Mucosa of rectum (tissue), 2 donors: ENCODE data around the gene PER1.

ENCODE experiments used
- H3K27ac ChIP-seq, 2 donors: one replicate each; pipeline ENCODE4 v1.7.0; 2013; ENCODE audit warnings: inconsistent platforms in 2 of 2, low read depth in 2 of 2, low read length in 2 of 2
- H3K27me3 ChIP-seq, 2 donors: one replicate each; pipeline ENCODE4 v1.7.0; 2013; ENCODE audit warnings: low read length in 2 of 2; ENCODE audit not compliant: control insufficient read depth in 2 of 2, insufficient read depth in 2 of 2
- H3K36me3 ChIP-seq, 2 donors: one replicate each; pipeline ENCODE4 v1.7.0; 2013; ENCODE audit warnings: low read length in 2 of 2; ENCODE audit not compliant: control insufficient read depth in 2 of 2, insufficient read depth in 2 of 2
- H3K4me1 ChIP-seq, 2 donors: one replicate each; pipeline ENCODE4 v1.7.0; 2013; ENCODE audit warnings: low read length in 2 of 2, mild to moderate bottlenecking in 1 of 2; ENCODE audit not compliant: control insufficient read depth in 2 of 2, insufficient read depth in 2 of 2
- H3K4me3 ChIP-seq, 2 donors: one replicate each; pipeline ENCODE4 v1.7.0; 2013; ENCODE audit warnings: low read length in 2 of 2
- H3K9ac ChIP-seq, 2 donors: one replicate each; pipeline ENCODE4 v1.7.0; 2013; ENCODE audit warnings: low read length in 2 of 2, low read depth in 1 of 2, mild to moderate bottlenecking in 1 of 2
- H3K9me3 ChIP-seq, 2 donors: one replicate each; pipeline ENCODE4 v1.7.0; 2013; ENCODE audit warnings: low read length in 2 of 2; ENCODE audit not compliant: control insufficient read depth in 2 of 2
- donor health status: healthy.
- donor health status: Normal muscosa, but diverticular disease.

PER1 gene

DNA sequence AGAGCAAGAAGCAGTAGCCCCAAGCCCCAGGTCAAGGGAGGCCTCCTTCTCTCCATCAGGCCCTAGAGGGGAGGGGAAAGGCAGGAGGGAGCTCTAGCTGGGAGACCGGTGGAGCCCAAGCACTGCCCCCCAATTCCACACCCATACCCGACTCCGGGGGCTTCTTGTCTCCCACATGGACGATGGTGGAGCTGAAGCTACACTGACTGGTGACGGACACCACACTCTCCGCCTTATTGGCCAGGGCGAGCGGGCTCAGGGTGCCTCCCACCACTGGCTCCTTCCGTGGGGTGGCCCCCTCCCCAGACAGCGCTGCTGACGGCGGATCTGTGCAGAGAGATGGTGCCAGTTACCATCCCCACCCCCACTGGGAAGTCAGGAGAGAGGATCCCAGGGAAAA, 6.4 kb downstream of the PER1 start:
- Histone ChIP-seq H3K4me1 (peaks cover 3 to 5% of the 10 kb centered on the region in 2 donors), H3K27me3 (no peaks in the 10 kb centered on the region), H3K27ac (no peak overlapping the region), H3K9me3 (no peaks in the 10 kb centered on the region), H3K9ac (no peak overlapping the region), H3K4me3 (no peak overlapping the region), H3K36me3 (peaks cover 82 to 87% of the 10 kb centered on the region in 2 donors)

DNA sequence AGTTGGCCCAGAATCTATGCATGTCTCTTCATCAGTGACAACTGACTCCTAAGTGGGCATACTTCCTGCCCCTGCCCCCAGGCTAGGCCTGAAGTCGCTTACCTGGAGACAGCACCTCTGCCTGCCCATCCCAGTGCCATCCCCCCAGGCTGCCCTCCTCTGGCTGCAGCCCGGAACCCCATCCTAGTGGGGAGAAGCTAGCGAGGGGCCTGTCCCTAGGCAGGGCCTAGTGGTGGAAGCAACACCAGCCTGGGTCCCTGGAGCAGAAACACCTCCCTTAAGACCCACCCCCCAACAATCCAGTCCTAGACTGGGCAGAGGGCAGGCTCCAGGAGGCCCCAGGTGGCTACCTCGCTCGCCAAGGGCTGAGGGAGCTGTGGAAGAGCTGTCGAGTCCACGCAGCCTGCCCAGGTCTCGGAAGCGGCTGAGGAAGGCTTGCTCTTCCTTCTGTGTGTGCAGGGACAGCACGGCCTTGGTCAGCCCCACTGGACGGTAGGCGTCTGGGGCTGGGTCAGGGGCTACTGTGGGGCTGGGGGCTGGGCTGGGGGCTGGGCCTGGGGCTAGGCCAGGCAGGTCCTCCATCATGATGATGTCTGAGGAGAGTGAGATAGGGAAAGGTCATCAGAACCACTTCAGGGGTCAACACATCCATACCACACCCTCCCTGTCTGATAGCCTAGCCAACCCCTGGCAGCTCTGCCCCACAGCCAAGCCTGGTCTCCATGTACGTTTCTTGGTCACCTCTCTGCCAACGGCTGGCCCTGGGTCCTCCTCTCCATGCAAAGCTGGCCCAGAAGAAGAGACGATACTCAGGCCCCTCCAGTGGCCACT, 7.6 kb downstream of the PER1 start:
- H3K36me3 ChIP-seq: peaks cover 81 to 88% of the 10 kb centered on the region in 2 donors
- no peaks in the 10 kb centered on the region for H3K9me3 ChIP-seq
- H3K4me1 ChIP-seq: no peaks in the 10 kb centered on the region
- H3K27ac ChIP-seq: no peak overlapping the region
- no peak overlapping the region for H3K9ac ChIP-seq
- no peaks in the 10 kb centered on the region for H3K27me3 ChIP-seq
- H3K4me3 ChIP-seq: no peak overlapping the region

DNA sequence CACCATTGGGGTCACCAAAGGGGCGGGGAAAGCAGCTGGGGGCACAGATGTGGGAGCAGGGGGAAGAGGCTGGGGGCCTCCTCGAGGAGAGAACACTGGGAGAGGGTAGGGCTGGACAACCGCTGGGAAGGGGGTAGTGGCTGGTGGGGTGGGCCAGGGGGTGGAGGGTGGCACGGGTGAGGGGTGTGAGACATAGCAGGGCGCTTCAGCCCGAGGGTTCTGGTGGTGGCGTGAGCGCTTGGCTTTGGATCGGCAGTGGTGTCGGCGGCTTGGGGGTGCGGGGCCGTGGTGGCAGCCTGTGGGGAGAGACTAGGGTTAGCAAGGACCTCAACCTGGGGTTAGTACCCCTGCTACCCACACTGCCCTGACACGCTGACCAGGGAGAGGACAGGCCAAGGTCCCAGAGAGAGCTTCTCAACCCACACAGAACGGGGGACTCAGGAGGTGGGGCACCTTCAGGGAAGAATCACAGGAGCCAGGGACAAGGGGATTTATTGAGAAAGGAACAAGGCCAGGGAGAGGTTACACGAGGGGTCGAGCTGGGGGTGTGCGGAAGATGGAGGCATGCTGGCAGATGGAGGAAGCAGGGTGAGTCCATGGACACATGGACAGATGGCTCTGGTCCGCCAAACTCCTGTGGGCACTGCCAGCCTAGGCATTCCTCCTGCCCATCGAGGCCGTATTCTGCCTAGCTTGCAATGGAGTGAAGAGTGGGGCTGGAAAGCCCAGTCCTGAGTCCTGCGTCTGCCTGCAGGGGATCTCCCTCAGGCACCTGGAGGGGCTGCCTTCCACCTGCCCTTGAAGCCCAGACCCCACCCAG, 8.4 kb downstream of the PER1 start:
- H3K9me3 ChIP-seq: no peaks in the 10 kb centered on the region
- no peaks in the 10 kb centered on the region for H3K27me3 ChIP-seq
- no peak overlapping the region for H3K4me3 ChIP-seq
- H3K9ac ChIP-seq: no peak overlapping the region
- H3K27ac ChIP-seq: no peak overlapping the region
- H3K4me1 ChIP-seq: peaks cover 2 to 5% of the 10 kb centered on the region in 2 donors
- peaks cover 74 to 81% of the 10 kb centered on the region in 2 donors for H3K36me3 ChIP-seq

DNA sequence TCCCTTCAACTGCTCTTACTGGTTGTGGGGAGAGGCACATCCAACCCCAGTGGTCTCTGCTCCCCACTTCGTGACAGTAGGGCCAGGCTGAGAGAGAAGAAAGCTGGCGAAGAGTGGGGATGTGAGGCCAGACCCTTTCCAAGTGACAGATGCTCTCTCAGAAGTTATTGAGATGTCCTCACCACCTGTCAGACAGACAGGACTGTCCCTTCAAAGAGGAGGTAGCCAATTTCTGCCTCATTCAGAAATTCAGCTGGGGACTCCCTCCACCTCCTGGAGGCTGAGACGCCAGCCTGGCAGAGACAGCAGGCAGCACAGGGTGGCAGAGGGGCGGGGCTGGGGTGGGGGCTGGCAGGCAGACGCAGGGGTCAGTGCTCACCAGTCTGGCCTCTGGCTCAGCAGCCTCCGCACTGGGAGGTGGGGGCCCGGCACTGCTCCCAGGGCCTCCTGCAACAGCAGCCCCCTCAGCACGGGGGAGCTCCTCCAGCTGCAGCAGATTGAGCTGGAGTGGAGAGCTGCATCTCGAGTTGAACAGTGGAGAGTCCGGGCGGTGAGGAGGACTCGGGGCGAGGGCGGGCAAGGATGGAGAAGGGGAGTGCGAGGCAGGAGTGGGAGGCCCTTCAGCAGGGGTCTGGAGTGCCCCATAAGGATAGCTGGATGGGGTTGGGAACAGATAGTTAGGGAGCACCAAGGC, 9.2 kb downstream of the PER1 start:
- Histone ChIP-seq H3K27ac (no peak overlapping the region), H3K9me3 (no peaks in the 10 kb centered on the region), H3K4me1 (peaks cover 6 to 10% of the 10 kb centered on the region in 2 donors), H3K27me3 (no peaks in the 10 kb centered on the region), H3K9ac (no peak overlapping the region), H3K36me3 (peaks cover 67 to 74% of the 10 kb centered on the region in 2 donors), H3K4me3 (no peak overlapping the region)

DNA sequence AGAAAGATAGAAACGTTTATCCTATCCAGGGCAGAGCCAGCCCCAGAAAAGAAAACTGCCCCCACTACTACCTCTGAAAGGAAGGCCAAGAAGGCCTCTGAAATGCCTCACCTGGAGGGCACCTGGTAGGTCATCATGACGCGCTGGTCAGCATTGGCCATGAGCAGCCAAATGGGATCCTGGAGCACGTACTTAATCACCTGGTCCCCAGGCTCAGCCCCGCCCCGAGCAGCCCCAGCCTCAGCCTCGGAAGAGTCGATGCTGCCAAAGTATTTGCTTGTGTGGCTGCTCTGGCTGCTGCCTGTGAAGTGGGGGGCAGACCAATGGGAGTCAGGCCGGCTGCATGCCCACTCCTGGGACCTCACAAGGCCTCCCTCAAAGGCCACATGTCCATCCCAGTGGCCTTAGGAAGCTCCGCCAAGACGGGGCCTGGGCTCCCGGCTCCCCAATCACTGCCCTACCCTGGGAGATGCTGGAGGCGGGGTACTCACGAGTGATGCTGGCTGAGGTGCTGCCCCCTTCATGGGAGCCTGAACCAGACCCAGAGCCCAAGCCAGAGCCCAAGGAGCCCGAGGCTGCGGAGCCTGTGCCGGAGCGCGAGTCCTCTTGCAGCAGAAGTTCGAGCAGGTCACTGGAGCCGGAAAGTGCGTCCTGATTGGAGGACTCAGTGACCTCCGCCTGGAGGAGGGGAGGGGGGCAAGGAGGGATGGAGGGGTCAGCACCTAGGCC, 9.9 kb downstream of the PER1 start:
- no peak overlapping the region for H3K4me3 ChIP-seq
- no peak overlapping the region for H3K27ac ChIP-seq
- no peaks in the 10 kb centered on the region for H3K9me3 ChIP-seq
- peaks cover 60 to 67% of the 10 kb centered on the region in 2 donors for H3K36me3 ChIP-seq
- H3K4me1 ChIP-seq: peaks cover 9 to 17% of the 10 kb centered on the region in 2 donors
- H3K9ac ChIP-seq: no peak overlapping the region
- H3K27me3 ChIP-seq: no peaks in the 10 kb centered on the region

DNA sequence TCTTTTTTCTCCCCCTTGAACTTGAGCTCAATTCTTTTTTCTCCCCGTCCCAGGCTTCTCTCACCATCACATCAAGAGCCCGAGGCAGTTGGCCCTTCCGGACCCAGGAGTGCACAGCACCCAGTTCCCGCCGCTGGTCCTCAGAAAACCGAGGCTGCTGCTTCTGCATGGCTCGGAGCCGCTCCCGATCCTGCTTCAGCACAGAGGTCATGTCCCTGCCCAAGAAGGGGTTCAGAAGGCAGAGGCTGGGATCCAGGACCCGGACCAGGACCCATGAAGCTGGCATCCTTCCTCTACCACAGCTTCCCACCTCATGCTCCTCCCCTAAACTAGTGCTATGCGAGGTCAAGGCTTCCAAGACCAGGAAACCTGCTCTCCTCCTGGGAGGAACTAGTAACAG, 10.5 kb downstream of the PER1 start:
- Histone ChIP-seq H3K9me3 (no peaks in the 10 kb centered on the region), H3K27me3 (no peaks in the 10 kb centered on the region), H3K4me3 (no peak overlapping the region), H3K4me1 (peaks cover 9 to 17% of the 10 kb centered on the region in 2 donors), H3K9ac (no peak overlapping the region), H3K27ac (no peak overlapping the region), H3K36me3 (peaks cover 54 to 61% of the 10 kb centered on the region in 2 donors)

DNA sequence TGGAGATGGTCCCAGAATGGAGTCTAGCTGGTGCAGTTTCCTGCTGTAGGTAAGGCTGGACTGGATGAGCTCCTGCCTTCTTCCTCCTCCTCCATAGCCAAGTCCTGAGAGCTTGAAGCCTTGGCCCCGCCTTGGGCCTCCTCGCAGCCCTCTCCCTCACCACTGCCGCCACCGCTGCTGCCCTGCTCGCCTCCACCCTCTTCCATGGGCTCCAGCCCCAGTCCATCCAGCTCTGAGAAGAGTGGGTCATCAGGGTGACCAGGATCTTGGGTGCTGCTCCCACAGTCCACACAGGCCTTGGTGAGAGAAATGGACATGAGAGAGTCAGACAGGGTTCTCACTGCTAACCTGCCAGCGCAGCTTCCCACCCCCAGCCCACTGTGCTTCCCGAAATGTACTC, 11.2 kb downstream of the PER1 start:
- H3K36me3 ChIP-seq: peaks cover 47 to 54% of the 10 kb centered on the region in 2 donors
- no peaks in the 10 kb centered on the region for H3K9me3 ChIP-seq
- H3K4me3 ChIP-seq: no peak overlapping the region
- peaks cover 9 to 17% of the 10 kb centered on the region in 2 donors for H3K4me1 ChIP-seq
- H3K27ac ChIP-seq: no peak overlapping the region
- H3K27me3 ChIP-seq: no peaks in the 10 kb centered on the region
- no peak overlapping the region for H3K9ac ChIP-seq

DNA sequence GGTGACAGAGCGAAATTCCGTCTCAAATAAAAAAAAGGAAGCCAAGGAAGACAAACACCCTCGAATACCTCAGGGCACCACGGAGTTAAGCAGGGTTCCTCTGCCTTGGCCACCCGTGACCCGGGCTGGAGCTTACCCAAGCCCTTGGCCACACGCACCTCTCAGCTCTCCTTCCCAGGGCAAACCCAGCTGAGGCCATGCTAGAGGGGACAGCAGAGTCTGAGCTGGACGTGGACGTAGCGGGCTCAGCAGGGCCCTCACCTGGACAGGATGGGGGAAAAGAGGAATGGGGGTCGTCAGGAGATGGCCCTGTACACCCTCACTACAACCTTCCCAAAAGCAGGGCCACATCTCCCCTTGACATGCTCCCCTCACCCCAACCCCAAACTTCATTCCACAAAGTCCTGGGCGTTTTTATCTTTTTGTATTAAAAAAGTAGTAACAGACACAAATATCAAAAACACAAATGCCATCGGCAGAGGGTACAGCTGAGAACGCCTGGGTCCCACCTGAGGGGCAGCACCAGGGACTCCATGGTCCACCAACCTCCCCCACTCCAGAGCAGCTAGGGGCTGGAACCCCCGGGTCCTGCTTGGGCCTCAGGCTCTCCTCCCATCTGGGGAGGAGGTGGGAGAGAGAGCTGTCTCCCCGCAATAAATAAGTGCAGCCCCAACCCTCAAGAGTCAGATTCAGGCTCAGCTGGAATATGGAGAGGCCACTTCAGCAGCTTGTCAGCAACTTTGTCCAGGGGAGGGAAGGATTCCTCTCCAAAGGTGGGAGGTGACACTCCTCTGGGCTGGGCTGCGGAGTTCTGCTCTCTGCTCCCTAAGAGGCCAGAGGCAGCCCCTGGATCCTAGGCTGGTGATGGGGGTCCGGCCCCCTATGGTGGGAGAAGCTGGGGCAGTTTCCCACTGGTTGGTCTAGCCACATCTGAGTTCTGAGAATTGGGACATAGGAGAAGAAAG, 11.9 kb downstream of the PER1 start:
- H3K4me1 ChIP-seq: peaks cover 9 to 17% of the 10 kb centered on the region in 2 donors
- H3K27me3 ChIP-seq: no peaks in the 10 kb centered on the region
- H3K4me3 ChIP-seq: no peak overlapping the region
- H3K27ac ChIP-seq: no peak overlapping the region
- H3K9me3 ChIP-seq: no peaks in the 10 kb centered on the region
- H3K9ac ChIP-seq: no peak overlapping the region
- H3K36me3 ChIP-seq: peaks cover 43 to 47% of the 10 kb centered on the region in 2 donors
